A549 (cell line): ENCODE results near the gene GGA1.

Source experiments
- BCL3 ChIP-seq: fragments of >200 bp; sonication (Bioruptor Twin); formaldehyde crosslinking; IDR thresholded peaks from 3 replicates; pipeline ENCODE4 v1.6.1; 2016
- CEBPB ChIP-seq, 2 experiments: fragments of >200 bp in 1 of 2; sonication (Bioruptor Twin) in 1 of 2; formaldehyde crosslinking in 1 of 2; IDR thresholded peaks; 2 replicates each; pipeline ENCODE4 v1.6.1; 2012 to 2016
- CHD4 ChIP-seq: fragments of 200-600 bp; sonication (generic); IDR thresholded peaks from 2 replicates; pipeline ENCODE4 v1.6.1; 2016; ENCODE audit warnings: antibody characterized with exemption, mild to moderate bottlenecking, borderline replicate concordance
- CTCF ChIP-seq: fragments of >200 bp; sonication (Bioruptor Twin); formaldehyde crosslinking; IDR thresholded peaks from 3 replicates; pipeline ENCODE4 v1.5.1; 2016
- ELK1 ChIP-seq: fragments of 150-350 bp; IDR thresholded peaks from 2 replicates; pipeline ENCODE4 v1.6.1; 2014; ENCODE audit warnings: low read depth, mild to moderate bottlenecking, low read length
- ESRRA ChIP-seq: fragments of 150-350 bp; IDR thresholded peaks from 2 replicates; pipeline ENCODE4 v1.6.1; 2014; ENCODE audit warnings: mild to moderate bottlenecking, low read length, borderline replicate concordance
- MAFK ChIP-seq: fragments of 450-650 bp; IDR thresholded peaks from 2 replicates; pipeline ENCODE4 v1.6.1; 2014; ENCODE audit not compliant: partially characterized antibody
- MAZ ChIP-seq: fragments of 150-350 bp; IDR thresholded peaks from 2 replicates; pipeline ENCODE4 v1.6.1; 2014; ENCODE audit warnings: antibody characterized with exemption, low read depth, low read length, borderline replicate concordance
- MYC ChIP-seq: IDR thresholded peaks from 2 replicates; pipeline ENCODE4 v1.6.1; 2012; ENCODE audit warnings: mild to moderate bottlenecking, inconsistent platforms, low read length, improper control_type of control experiment, borderline replicate concordance
- NPAS2 ChIP-seq: fragments of 250-450 bp; sonication (Bioruptor Pico); IDR thresholded peaks from 2 replicates; pipeline ENCODE4 v1.8.0; 2022; ENCODE audit warnings: mild to moderate bottlenecking, moderate library complexity, borderline replicate concordance
- RFX5 ChIP-seq: fragments of 450-650 bp; IDR thresholded peaks from 2 replicates; pipeline ENCODE4 v1.7.1; 2014; ENCODE audit warnings: antibody characterized with exemption, mild to moderate bottlenecking, moderate library complexity
- USF2 ChIP-seq: fragments of 450-650 bp; IDR thresholded peaks from 2 replicates; pipeline ENCODE4 v1.6.1; 2014; ENCODE audit warnings: antibody characterized with exemption

- TF ChIP-seq BCL3 = no peak
- no peak for TF ChIP-seq CTCF
- no peak for TF ChIP-seq USF2
- no peak for TF ChIP-seq NPAS2 (CRISPR knock-in tag)
- TF ChIP-seq MYC = no peak
- TF ChIP-seq CEBPB (IDR thresholded peaks at IDR 0.05) = no peak
- TF ChIP-seq MAZ = no peak
- TF ChIP-seq ESRRA = no peak
- TF ChIP-seq MAFK = no peak
- TF ChIP-seq CHD4 = no peak
- no peak for TF ChIP-seq RFX5
- TF ChIP-seq ELK1 = no peak
Observed at GRCh38 chr22:37641561-37641949, 32.9 kb downstream of the GGA1 start.
